OCI-LY1 (cell line): Measurements from ENCODE around the gene CFP.

ENCODE experiments used
- EZH2 ChIP-seq: fragments of 200-600 bp; sonication (generic), shearing (Covaris generic); IDR thresholded peaks from 2 replicates; pipeline ENCODE4 v1.8.0; 2017; ENCODE audit warnings: borderline replicate concordance, mixed run types, mild to moderate bottlenecking, antibody characterized with exemption, low read length, moderate library complexity, mixed read lengths
- TF ChIP-seq, protein P1 (sequence below): fragments of 200-600 bp; sonication (generic), shearing (Covaris generic); IDR thresholded peaks from 2 replicates; pipeline ENCODE4 v1.5.1; 2017; ENCODE audit warnings: mild to moderate bottlenecking, antibody characterized with exemption, low read length, moderate library complexity, mixed read lengths

DNA sequence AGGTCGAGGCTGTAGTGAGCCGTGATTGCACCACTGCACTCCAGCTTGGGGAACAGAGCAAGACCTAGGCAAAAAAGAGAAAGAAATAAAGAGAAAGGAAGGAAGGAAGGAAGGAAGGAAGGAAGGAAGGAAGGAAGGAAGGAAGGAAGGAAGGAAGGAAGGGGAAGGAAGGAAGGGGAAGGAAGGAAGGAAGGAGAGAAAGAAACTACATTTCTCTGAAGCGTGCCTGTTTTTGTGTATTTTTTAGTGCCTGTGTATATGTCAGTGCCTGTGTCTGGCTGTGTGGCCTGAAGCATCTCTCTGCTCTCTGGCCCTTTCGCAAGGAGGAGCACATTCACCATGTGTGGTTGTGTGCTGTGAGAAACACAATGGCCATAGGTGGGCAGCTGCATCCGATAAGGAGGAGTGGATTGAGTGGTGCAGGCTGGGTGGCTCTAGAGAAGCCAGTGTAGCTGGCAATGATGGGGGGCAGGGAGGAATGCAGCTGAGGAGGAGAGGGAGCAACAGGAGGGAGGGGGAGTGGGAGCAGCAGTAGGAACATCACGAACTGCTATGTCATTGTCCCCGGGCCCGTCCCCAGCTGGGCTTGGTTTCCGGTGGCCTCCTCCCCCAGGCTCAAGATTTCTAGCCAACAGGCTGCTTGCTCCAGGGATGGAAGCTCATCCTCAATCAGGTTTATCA lies 21.5 kb downstream of the CFP start:
- TF ChIP-seq, protein P1, sequence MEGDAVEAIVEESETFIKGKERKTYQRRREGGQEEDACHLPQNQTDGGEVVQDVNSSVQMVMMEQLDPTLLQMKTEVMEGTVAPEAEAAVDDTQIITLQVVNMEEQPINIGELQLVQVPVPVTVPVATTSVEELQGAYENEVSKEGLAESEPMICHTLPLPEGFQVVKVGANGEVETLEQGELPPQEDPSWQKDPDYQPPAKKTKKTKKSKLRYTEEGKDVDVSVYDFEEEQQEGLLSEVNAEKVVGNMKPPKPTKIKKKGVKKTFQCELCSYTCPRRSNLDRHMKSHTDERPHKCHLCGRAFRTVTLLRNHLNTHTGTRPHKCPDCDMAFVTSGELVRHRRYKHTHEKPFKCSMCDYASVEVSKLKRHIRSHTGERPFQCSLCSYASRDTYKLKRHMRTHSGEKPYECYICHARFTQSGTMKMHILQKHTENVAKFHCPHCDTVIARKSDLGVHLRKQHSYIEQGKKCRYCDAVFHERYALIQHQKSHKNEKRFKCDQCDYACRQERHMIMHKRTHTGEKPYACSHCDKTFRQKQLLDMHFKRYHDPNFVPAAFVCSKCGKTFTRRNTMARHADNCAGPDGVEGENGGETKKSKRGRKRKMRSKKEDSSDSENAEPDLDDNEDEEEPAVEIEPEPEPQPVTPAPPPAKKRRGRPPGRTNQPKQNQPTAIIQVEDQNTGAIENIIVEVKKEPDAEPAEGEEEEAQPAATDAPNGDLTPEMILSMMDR, result no peak
- no peak for TF ChIP-seq EZH2
